Nephron (organoid): ENCODE data around the gene AMBP.
A peak's percentile ranks its signal among the peaks of the same experiment; 100 is the strongest.
"Not testable (repeated sequence)": the region's sequence is repeated elsewhere in the genome, so short reads cannot be mapped to it uniquely, and the experiment has no call there.

Experiments used
- H3K27ac Mint-ChIP-seq, 3 experiments: 2 replicates each; pipeline ENCODE4 v1.8.0; 2020; ENCODE audit warnings: mixed read lengths in 3 of 3, mild to moderate bottlenecking in 2 of 3, moderate library complexity in 1 of 3
- H3K27me3 Mint-ChIP-seq: 2 replicates; pipeline ENCODE4 v1.8.0; 2021; ENCODE audit warnings: low read depth, mild to moderate bottlenecking, moderate library complexity, mixed read lengths
- H3K36me3 Mint-ChIP-seq: 2 replicates; pipeline ENCODE4 v1.8.0; 2020; ENCODE audit warnings: low read depth, mixed read lengths
- H3K4me1 Mint-ChIP-seq: 2 replicates; pipeline ENCODE4 v1.8.0; 2020; ENCODE audit warnings: mixed read lengths
- H3K4me3 Mint-ChIP-seq, 3 experiments: 2 replicates each; pipeline ENCODE4 v1.8.0; 2020; ENCODE audit warnings: mild to moderate bottlenecking in 3 of 3, mixed read lengths in 3 of 3, moderate library complexity in 2 of 3
- H3K9me3 Mint-ChIP-seq: 2 replicates; pipeline ENCODE4 v1.8.0; 2020; ENCODE audit warnings: mixed read lengths
- CTCF ChIP-seq, 3 experiments: fragments of 200-600 bp; sonication (generic); IDR thresholded peaks; one replicate each; pipeline ENCODE4 v1.5.0; 2021; ENCODE audit warnings: antibody characterized with exemption in 3 of 3; ENCODE audit not compliant: unreplicated experiment in 3 of 3

Gene AMBP

GRCh38 chr9:114046237-114046755, 31.8 kb downstream of the AMBP start:
- H3K27ac Mint-ChIP-seq, result no peak overlapping the region
- H3K36me3 Mint-ChIP-seq, result peaks cover 93% of the 10 kb centered on the region
- no peak overlapping the region for H3K4me3 Mint-ChIP-seq
- H3K9me3 Mint-ChIP-seq, result peaks cover 33% of the 10 kb centered on the region
- no peaks in the 10 kb centered on the region for H3K27me3 Mint-ChIP-seq
- H3K4me1 Mint-ChIP-seq, result no peaks in the 10 kb centered on the region
- no peak for TF ChIP-seq CTCF (IDR thresholded peaks at IDR 0.05; ENCODE audit: unreplicated experiment in 3 of 3)

GRCh38 chr9:114043660-114044059, 34.4 kb downstream of the AMBP start:
- not testable (repeated sequence) for H3K4me3 Mint-ChIP-seq, H3K27ac Mint-ChIP-seq, H3K4me1 Mint-ChIP-seq, H3K27me3 Mint-ChIP-seq
- peaks cover 33% of the 10 kb centered on the region for H3K9me3 Mint-ChIP-seq
- H3K36me3 Mint-ChIP-seq, result peaks cover 92% of the 10 kb centered on the region

- peaks cover 5% of the 10 kb centered on the region for H3K4me1 Mint-ChIP-seq
- H3K27me3 Mint-ChIP-seq, result no peaks in the 10 kb centered on the region
Measured at GRCh38 chr9:114039484-114039883, 38.6 kb downstream of the AMBP start.

GRCh38 chr9:114038724-114039313, 39.3 kb downstream of the AMBP start:
- TF ChIP-seq CTCF (IDR thresholded peaks at IDR 0.05; ENCODE audit: unreplicated experiment in 3 of 3), result no peak
- peaks cover 90% of the 10 kb centered on the region for H3K36me3 Mint-ChIP-seq
- H3K27me3 Mint-ChIP-seq, result no peaks in the 10 kb centered on the region
- H3K4me3 Mint-ChIP-seq, result no peak overlapping the region
- peaks cover 5% of the 10 kb centered on the region for H3K4me1 Mint-ChIP-seq
- H3K27ac Mint-ChIP-seq, result peak overlapping the region in 2 of 3 experiments; percentile 23 to 79
- peaks cover 16% of the 10 kb centered on the region for H3K9me3 Mint-ChIP-seq

More at GRCh38 chr9:114039484-114039883, 38.6 kb downstream of the AMBP start:
- Mint-ChIP-seq H3K4me3 (no peak overlapping the region), H3K27ac (no peak overlapping the region), H3K9me3 (peaks cover 23% of the 10 kb centered on the region), H3K36me3 (peaks cover 90% of the 10 kb centered on the region)
- TF ChIP-seq CTCF (IDR thresholded peaks at IDR 0.05; ENCODE audit: unreplicated experiment in 3 of 3), result no peak

- Mint-ChIP-seq H3K36me3 (peaks cover 88% of the 10 kb centered on the region), H3K4me3 (no peak overlapping the region), H3K9me3 (peaks cover 9% of the 10 kb centered on the region), H3K4me1 (peaks cover 5% of the 10 kb centered on the region), H3K27ac (peak overlapping the region in 2 of 3 experiments; percentile 23 to 79), H3K27me3 (no peaks in the 10 kb centered on the region)
- TF ChIP-seq CTCF (IDR thresholded peaks at IDR 0.05; ENCODE audit: unreplicated experiment in 3 of 3), result no peak
Measured at GRCh38 chr9:114037961-114038723, 40.0 kb downstream of the AMBP start.

GRCh38 chr9:114037249-114037648, 40.9 kb downstream of the AMBP start:
- Mint-ChIP-seq H3K27me3 (no peaks in the 10 kb centered on the region), H3K4me3 (no peak overlapping the region), H3K4me1 (peaks cover 5% of the 10 kb centered on the region), H3K36me3 (peaks cover 88% of the 10 kb centered on the region), H3K9me3 (peaks cover 5% of the 10 kb centered on the region), H3K27ac (peak overlapping the region in 2 of 3 experiments; percentile 23 to 56)
- TF ChIP-seq CTCF (IDR thresholded peaks at IDR 0.05; ENCODE audit: unreplicated experiment in 3 of 3), result no peak
